HG02943 (cell line): ENCODE data around the gene TMEM109.

Source experiments
- ATAC-seq: cut with Tn5 transposase; IDR thresholded peaks from one replicate; pipeline ENCODE4 v1.9.1; 2021; ENCODE audit warnings: mild to moderate bottlenecking, low read depth, moderate library complexity; ENCODE audit not compliant: unreplicated experiment

The TMEM109 gene

GRCh38 chr11:60913793-60914632 lies at the start of gene TMEM109:
TMEM109 (plus strand) TSS chr11:60914158; CDS start chr11:60919694, 5,536 bp downstream.
- peak; percentile 42 for ATAC-seq

GRCh38 chr11:60864856-60865513 lies 49.0 kb upstream of the TMEM109 start:
- no peak for ATAC-seq

GRCh38 chr11:60866911-60867870 lies 46.8 kb upstream of the TMEM109 start, which contains the start of gene ZP1:
ZP1 (plus strand) TSS chr11:60867542; CDS start chr11:60867562, 20 bp downstream.
- ATAC-seq: no peak

- no peak for ATAC-seq
Measured at GRCh38 chr11:60867871-60868681, 45.9 kb upstream of the TMEM109 start.

GRCh38 chr11:60868682-60869450 lies 45.1 kb upstream of the TMEM109 start:
- ATAC-seq: no peak

- ATAC-seq: no peak
Measured at GRCh38 chr11:60869451-60869825, 44.5 kb upstream of the TMEM109 start.

- no peak for ATAC-seq
Measured at GRCh38 chr11:60870276-60870675, 43.7 kb upstream of the TMEM109 start.

GRCh38 chr11:60870733-60871377 lies 43.1 kb upstream of the TMEM109 start:
- no peak for ATAC-seq

- no peak for ATAC-seq
Measured at GRCh38 chr11:60871378-60872061, 42.4 kb upstream of the TMEM109 start.

- ATAC-seq: no peak
Measured at GRCh38 chr11:60872124-60872960, 41.6 kb upstream of the TMEM109 start.

GRCh38 chr11:60872961-60873524 lies 40.9 kb upstream of the TMEM109 start:
- no peak for ATAC-seq

- ATAC-seq: no peak
Measured at GRCh38 chr11:60873533-60873932, 40.4 kb upstream of the TMEM109 start.

- ATAC-seq: no peak
Measured at GRCh38 chr11:60874421-60875365, 39.3 kb upstream of the TMEM109 start.

GRCh38 chr11:60875366-60876167 lies 38.4 kb upstream of the TMEM109 start:
- ATAC-seq: no peak

- no peak for ATAC-seq
Measured at GRCh38 chr11:60876168-60876485, 37.8 kb upstream of the TMEM109 start.
